ENCODE results near the gene WDR83. TPM values are rescaled to one million over a fixed set of nuclear protein-coding genes. Genes with fewer than 3 reads are reported as not detected.
"Not testable (repeated sequence)": the region's sequence is repeated elsewhere in the genome, so short reads cannot be mapped to it uniquely, and the experiment has no call there.

Gene WDR83
- total and polyA plus RNA-seq, 2 experiments from 2014 or later: 28.4 to 40.2 TPM

DNA sequence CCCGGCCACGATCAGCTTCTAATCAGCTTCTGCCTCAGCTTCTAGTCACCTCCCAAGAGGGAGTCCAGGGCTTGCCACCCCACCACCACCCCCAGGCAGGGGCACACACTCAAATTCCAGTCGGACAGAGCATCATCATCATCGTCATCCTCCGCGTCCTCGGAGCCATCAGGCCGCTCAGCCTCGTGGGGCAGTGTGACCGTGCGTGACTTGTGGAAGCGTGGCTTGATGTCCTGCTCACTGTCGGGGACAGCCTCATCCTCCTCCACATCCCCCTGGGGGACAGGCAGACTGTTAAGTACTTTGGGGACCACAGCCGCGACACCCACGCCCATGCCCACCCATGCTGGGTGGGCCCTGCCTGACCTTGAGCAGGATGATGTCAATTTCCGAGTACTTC is 44.6 kb downstream of the WDR83 start:
- H3K4me3 ChIP-seq: no peak overlapping the region
- no peak for DNase-seq (ENCODE audit: low read depth in 1 of 2, low spot score in 1 of 2)
- TF ChIP-seq, protein P1, sequence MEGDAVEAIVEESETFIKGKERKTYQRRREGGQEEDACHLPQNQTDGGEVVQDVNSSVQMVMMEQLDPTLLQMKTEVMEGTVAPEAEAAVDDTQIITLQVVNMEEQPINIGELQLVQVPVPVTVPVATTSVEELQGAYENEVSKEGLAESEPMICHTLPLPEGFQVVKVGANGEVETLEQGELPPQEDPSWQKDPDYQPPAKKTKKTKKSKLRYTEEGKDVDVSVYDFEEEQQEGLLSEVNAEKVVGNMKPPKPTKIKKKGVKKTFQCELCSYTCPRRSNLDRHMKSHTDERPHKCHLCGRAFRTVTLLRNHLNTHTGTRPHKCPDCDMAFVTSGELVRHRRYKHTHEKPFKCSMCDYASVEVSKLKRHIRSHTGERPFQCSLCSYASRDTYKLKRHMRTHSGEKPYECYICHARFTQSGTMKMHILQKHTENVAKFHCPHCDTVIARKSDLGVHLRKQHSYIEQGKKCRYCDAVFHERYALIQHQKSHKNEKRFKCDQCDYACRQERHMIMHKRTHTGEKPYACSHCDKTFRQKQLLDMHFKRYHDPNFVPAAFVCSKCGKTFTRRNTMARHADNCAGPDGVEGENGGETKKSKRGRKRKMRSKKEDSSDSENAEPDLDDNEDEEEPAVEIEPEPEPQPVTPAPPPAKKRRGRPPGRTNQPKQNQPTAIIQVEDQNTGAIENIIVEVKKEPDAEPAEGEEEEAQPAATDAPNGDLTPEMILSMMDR (IDR thresholded peaks at IDR 0.05; ENCODE audit: low read depth, low read length): no peak
- peaks cover 56% of the 10 kb centered on the region for H3K36me3 ChIP-seq
- H3K27me3 ChIP-seq: no peaks in the 10 kb centered on the region
- no peak overlapping the region for H3K27ac ChIP-seq
- H3K9me3 ChIP-seq (ENCODE audit: low read depth): no peaks in the 10 kb centered on the region
- H3K4me1 ChIP-seq (ENCODE audit: low read depth): no peaks in the 10 kb centered on the region

DNA sequence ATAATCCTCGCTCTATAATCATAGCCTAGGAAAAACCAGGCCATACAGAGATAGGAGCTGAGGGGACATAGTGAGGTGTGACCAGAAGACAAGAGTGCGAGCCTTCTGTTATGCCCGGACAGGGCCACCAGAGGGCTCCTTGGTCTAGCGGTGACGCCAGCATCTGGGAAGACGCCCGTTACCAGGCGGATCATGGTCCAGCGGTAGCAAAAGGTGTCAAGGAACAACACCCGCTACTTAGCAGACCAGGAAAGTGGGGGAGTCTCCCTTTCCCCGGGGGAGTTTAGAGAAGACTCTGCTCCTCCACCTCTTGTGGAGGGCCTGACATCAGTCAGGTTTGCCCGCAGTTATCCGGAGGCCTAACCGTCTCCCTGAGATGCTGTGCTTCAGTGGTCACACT is 45.5 kb downstream of the WDR83 start:
- TF ChIP-seq, protein P1 (IDR thresholded peaks at IDR 0.05; ENCODE audit: low read depth, low read length): peak; percentile 14
- H3K4me1 ChIP-seq (ENCODE audit: low read depth); H3K27ac ChIP-seq; H3K27me3 ChIP-seq; H3K4me3 ChIP-seq; DNase-seq (ENCODE audit: low read depth in 1 of 2, low spot score in 1 of 2); H3K9me3 ChIP-seq (ENCODE audit: low read depth): not testable (repeated sequence)
- peaks cover 47% of the 10 kb centered on the region for H3K36me3 ChIP-seq

DNA sequence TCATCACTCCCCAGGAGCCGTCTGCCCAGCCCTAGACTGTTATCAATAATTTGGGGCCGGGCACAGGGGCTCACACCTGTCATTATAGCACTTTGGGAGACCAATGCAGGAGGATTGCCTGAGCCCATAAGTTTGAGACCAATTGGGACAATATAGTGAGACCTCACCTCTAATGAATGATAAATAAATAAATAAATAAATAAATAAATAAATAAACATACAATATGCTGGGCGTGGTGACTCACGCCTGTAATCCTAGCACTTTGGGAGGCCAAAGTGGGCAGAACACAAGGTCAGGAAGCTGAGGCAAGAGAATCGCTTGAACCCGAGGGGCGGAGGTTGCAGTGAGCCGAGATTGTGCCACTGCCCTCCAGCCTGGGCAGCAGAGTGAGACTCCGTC is 46.7 kb downstream of the WDR83 start:
- not testable (repeated sequence) for H3K9me3 ChIP-seq (ENCODE audit: low read depth); H3K4me3 ChIP-seq; H3K27me3 ChIP-seq; DNase-seq (ENCODE audit: low read depth in 1 of 2, low spot score in 1 of 2); H3K4me1 ChIP-seq (ENCODE audit: low read depth); H3K27ac ChIP-seq
- peaks cover 47% of the 10 kb centered on the region for H3K36me3 ChIP-seq

DNA sequence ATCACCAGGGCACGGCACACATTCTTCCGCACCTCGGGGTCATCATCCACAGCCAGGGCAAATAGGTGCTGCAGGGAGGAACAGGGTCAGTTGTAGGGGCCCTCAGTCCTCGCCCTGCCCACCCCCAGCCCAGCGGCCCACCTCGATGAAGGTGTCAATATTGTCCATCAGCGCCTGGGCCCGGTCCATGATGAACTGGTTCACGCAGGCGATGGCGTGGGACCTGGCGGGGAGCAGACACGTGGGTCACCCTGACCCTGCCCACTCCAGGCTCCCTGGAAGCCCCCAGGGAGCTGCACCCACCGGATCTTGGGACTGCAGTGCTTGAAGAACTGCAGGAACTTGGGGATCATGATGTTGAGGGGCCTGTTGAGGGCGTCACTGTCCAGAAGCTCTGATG is 48.5 kb downstream of the WDR83 start:
- TF ChIP-seq, protein P1 (IDR thresholded peaks at IDR 0.05; ENCODE audit: low read depth, low read length): no peak
- Histone ChIP-seq H3K9me3 (ENCODE audit: low read depth) (no peaks in the 10 kb centered on the region), H3K4me1 (ENCODE audit: low read depth) (no peaks in the 10 kb centered on the region), H3K27ac (no peak overlapping the region), H3K4me3 (no peak overlapping the region), H3K27me3 (no peaks in the 10 kb centered on the region), H3K36me3 (peaks cover 38% of the 10 kb centered on the region)
- no peak for DNase-seq (ENCODE audit: low read depth in 1 of 2, low spot score in 1 of 2)

DNA sequence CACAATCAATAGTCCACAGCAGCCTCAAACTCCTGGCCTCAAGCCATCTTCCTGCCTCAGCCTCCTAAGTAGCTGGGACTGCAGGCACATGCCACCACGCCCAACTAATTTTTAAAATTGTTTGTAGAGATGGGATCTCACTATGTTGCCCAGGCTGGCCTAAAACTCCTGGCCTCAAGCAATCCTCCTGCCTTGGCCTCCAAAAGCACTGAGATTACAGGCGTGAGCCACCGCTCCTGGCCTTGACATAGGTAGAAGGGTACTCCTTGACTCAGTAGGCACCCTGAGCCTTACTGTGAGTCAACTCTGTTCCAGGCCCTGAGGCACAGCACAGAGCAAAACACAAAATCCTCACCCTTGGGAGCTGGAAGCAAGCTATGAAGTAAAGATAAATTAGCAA is 49.3 kb downstream of the WDR83 start:
- H3K27ac ChIP-seq: no peak overlapping the region
- H3K9me3 ChIP-seq (ENCODE audit: low read depth): no peaks in the 10 kb centered on the region
- peaks cover 4% of the 10 kb centered on the region for H3K4me1 ChIP-seq (ENCODE audit: low read depth)
- H3K4me3 ChIP-seq: no peak overlapping the region
- TF ChIP-seq, protein P1 (IDR thresholded peaks at IDR 0.05; ENCODE audit: low read depth, low read length): no peak
- no peaks in the 10 kb centered on the region for H3K27me3 ChIP-seq
- peaks cover 31% of the 10 kb centered on the region for H3K36me3 ChIP-seq
- no peak for DNase-seq (ENCODE audit: low read depth in 1 of 2, low spot score in 1 of 2)

DNA sequence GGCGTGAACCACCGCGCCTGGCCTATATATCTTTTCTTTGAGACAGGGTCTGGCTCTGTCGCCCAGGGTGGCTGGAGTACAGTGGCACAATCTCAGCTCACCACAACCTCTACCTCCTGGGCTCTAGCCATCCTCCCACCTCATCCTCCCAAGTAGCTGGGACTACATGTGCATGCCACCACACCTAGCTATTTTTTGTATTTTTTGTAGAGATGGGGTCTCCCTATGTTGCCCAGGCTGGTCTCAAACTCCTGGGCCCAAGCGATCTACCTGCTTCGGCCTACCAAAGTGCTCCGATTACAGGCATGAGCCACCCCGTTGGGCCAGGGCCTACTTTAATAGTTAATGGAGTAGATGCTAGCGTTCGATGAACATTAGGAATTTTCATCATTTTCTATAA is 53.7 kb downstream of the WDR83 start:
- Histone ChIP-seq H3K36me3 (peaks cover 8% of the 10 kb centered on the region), H3K27ac (peak overlapping the region; percentile 99)
- no peak for DNase-seq (ENCODE audit: low read depth in 1 of 2, low spot score in 1 of 2)

More for the DNA sequence above, 53.7 kb downstream of the WDR83 start:
- Histone ChIP-seq H3K4me1 (ENCODE audit: low read depth) (peaks cover 7% of the 10 kb centered on the region), H3K9me3 (ENCODE audit: low read depth) (no peaks in the 10 kb centered on the region), H3K4me3 (no peak overlapping the region), H3K27me3 (no peaks in the 10 kb centered on the region)
- TF ChIP-seq, protein P1 (IDR thresholded peaks at IDR 0.05; ENCODE audit: low read depth, low read length): no peak
